Activated T-helper 1 cell treated with Interleukin-2 at 50 U/mL for 16 hours (primary cell): ENCODE results near the gene SMYD3.
A peak's percentile ranks its signal among the peaks of the same experiment; 100 is the strongest.

Source experiments
- DNase-seq: peaks from one replicate; pipeline ENCODE4 v3.0.0-alpha.2; 2020; ENCODE audit warnings: low read depth

Gene SMYD3

DNA sequence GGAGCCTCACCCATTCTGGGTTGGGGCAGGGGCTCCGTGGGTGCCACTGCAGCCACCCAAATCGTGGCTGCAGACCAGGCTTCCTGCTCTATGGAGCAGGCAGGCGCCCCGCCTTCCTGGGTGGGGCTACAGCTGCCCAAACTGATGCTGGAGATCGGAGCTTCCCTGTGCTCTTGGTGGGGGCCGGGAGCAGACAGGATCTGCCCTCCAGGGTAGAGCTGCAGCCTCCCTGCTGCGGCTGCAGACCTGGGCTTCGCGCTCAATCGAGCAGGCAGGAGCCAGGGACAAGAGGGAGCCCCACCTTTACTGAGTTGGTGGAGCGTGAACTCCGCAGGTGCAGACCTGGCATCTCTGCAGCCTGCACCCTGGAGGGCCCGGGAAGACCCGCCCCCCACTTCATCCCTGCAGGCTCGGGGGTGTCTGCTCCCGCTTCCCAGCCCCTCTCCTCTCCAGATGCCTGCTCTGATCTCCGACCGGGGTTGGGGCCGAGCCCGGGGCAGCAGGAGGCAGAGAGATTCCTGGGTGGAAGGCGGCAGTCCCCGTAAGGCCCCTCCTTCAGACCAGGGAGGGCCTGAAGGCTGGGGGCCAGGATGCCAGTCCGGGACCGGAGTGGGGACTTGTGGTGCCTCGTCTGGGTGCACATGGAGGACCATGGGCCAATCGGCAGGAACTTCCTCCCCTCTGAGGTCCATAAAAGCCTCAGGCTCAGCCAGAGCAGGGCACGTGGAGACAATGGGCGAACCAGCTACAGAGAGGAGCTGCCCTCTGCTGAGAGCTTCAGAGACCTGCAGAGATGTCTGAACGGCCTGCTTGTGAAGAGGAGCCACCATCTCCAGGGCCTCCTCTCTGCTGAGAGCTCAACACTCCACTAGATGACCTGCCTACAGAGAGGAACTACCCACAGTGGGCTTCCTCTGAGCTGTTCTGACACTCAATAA lies 359.3 kb downstream of the SMYD3 start:
- DNase-seq = no peak

DNA sequence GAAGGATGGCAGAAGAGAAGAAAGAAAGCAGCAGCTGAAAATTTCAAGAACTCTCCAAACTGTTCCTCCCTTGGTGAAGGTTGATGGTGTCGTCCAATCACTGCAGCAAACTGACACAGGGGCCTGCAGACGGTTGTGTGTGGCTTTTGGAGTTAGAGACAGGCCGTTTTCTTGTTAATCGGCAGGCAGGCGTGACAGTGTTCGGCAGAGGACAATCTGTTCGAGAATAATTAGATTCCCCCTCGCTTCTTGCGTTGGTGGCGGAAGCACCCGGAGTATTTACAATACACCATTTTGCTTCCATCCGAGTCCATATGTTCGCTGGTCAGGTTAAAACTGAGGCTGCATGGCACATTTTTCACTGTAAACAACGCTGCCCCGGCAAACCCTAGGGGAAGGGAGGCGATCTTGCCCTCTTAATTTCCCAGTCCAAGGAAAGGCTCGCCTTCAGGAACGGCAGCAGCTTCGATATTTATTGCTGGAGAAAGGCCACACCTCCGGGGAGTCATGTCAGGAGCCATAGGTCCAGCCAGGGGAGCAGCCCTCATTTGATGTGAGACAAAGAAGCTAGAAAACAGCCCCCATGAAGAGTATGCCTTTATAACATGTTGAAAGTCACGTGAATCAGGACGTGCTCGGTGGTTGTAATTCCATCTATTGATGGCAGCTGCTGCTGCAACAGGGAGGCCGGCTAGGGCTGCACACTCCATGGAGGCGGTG lies 360.1 kb downstream of the SMYD3 start:
- DNase-seq = no peak

DNA sequence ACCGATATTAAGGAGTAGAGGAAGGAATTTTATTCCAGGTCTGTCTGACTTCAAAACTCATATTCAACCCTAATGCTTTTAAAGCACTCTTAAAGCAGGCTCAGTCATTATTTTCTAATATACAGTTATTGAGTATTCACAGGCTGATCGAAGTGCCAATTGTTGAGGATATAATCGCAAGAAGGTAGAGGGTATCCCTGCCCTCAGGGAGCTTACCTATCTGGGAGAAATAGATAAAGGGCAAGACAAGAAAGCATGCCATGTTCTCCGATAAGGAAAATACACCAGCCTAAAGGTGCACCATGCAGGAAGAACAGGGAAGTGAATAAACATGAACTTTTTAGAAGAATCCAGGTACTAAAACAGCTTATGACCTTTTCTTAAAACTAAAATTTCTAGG lies 361.2 kb downstream of the SMYD3 start:
- DNase-seq = no peak

DNA sequence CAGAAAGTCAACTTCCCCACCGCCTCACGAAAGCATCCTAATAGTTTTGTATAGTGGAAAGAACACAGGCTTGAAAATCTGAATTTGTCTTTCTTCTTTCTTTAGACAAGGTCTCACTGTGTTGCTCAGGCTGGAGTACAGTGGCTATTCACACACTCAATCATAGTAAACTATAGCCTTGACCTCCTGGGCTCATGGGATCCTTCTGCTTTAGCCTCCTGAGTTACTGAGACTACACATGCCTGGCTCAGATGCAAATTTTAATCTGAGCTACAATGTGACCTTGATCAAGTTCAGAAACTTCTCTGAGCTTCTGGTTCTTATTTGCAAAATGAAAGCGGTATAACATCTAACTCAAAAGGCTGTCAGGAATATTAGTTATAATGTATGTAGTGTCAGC lies 362.1 kb downstream of the SMYD3 start:
- DNase-seq = no peak

DNA sequence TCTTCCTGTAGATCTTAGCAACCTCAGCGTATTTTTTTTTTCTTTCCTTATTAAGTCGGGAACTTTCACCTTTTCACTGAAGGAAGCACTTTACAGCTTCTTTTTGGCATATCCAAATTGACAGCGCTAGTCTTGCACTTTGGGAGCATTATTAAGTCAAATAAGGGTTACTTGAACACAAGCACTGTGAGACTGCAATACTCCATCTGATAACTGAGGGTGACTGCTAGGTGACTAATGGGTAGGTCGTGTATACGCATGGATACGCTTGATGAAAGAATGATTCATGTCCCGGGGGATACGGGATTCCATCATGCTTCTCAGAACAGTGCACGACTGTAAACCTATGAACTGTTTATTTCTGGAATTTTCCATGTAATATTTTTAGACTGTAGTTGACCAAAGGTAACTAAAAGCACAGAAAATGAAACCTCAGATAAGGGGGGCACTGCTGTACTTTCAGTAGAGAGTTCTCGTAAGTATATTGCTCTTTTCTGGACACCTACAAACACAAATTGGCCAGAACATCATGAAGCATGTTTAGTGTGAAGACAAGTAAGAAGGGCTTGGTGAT lies 364.7 kb downstream of the SMYD3 start:
- no peak for DNase-seq

DNA sequence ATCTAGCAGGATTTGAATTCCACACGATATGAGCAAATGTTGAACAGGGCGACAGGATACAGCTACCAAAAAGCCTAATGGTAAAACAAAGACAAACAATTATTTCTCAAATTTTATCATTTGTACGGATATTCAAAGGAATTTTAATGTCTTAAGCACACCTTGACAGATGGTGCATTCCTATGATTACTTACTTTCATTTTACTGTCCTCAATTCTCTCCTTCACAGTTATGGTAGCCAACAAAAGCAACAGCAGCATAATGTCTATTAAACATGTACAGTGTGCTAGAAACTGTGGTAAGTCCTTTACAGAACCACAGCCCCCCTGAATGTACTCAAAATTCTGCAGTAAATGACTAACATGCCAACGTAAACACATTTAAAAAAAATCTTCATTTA lies 365.8 kb downstream of the SMYD3 start:
- DNase-seq = no peak

DNA sequence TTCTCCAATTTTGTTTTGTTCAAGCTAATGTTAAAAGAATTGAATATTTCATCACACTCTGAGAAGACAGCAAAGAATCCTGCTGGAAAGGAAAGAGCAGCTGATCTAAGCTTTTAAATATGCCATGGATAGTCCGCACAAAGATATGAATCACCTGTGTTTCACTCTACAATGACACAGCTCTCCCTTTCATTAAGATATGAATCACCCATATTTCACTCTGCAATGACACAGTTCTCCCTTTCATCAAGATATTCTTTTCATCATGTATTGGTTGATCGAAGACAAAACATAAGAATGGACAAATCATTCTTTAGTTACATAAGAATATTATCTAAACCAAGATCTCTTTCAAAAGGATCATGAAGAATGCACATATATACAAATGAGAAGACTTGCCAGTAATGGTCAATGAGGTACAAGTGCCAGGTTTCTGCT lies 367.3 kb downstream of the SMYD3 start:
- no peak for DNase-seq

DNA sequence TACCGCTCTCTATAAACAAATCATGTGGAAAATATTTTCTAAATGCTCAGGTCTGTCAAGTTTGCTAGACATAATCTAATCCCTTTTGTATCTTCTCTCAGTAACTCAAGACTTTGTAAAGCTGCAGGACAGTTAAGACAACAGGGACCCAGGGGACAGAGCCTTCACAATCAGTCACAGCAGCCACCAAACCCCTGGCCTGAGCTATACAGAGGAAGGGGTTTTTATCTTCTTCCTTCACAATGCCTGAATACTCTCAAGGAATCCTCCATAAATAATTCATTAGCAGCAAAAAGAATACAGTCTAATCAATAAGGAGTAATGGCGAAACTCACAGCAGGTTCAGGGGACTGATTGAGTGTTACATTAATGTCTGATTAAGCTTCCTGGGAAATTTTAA lies 368.3 kb downstream of the SMYD3 start:
- DNase-seq = no peak

DNA sequence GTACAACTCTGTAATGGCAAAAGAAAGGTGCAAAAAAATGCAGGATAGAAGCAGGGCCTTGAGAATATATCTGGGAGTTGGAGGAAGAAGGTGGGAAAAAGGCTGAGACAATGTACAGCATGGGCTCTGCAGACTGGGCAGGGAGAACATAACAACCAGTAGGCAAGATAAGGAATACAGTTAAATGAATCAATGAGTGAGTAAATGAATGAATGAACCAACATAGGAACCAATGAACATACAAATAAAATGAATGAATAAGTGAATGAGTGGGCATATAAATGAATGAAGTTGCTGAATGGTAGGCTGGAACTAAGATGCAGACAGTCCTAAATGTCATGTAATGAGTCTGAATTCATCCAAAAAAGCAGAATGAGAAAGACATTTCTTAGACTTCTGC lies 370.6 kb downstream of the SMYD3 start:
- no peak for DNase-seq

DNA sequence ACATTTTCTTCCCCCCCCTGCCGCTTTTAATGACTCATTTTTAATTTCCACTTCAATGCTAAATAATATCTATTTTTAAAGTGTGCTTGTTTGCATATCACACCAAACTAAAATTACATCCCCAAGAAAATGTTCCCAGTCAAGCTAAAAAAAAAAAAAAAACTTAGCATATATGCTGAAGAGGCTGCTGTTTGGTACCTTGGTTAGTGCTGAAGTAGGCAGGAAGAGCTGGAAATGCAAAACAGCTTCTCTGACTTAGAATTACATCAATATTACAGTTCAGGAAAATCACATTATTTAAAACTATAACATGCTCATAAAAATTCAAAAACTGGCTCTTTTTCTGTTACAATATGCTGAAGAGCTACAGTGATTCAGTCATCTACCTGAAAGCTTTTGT lies 372.3 kb downstream of the SMYD3 start:
- DNase-seq = no peak

DNA sequence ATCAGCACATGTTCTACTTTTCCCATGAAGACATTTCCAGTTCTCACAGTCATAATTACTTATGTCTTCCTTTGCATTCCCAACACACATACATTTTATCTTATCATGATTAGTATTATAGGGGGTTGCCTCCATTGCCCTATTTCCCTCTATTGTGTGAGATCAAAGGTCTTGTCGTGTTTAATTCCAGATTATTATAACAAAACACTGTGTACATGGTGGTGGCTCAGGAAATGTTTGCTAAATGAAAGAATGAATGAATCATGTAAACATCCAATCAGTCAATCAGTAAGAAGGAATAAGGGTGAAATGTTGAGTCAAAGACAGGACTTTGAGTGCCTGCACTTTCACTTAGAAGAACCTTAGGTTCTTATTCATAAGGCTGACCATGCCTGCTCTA lies 376.0 kb downstream of the SMYD3 start:
- no peak for DNase-seq

DNA sequence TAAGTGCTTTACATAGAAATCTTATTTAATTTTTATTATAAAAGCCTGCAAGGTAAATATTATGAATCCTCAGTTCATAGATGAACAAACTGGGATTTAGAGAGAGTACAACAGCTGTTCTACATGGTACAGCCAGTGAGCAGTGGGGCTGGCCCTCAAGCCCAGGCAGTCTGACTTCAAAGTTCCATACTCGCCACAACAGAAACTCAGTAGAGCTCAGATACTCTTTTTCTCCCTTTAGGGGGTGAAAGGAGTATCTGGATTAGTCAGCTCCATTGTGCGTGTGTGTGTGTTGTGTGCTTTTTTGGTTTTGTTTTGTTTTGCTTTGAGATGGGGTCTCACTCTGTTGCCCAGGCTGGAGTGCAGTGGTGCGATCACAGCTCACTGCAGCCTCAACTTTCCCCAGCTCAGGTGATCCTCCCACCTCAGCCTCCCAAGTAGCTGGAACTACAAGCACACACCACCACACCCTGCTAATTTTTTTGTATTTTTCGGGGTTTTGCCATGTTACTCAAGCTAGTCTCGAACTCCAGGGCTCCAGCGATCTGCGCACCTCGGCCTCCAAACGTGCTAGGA lies 378.5 kb downstream of the SMYD3 start:
- DNase-seq = no peak

DNA sequence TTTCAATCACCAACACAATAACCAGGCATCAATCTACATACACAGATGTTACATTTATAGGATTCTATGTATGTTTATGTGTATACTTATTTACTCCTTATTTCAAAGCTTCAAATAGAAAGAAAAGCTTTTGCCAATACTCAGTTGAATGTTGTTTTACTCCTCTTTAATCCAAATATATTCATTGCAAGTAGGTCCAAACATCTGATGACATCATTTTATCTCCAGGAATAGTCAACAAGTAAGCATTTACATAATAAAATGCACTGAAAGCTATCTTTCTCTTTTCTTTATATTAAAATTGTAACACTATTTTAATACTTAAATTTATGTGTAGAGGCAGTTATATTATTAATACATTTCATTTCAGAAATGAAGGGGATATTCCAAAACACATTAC lies 380.5 kb downstream of the SMYD3 start:
- no peak for DNase-seq

DNA sequence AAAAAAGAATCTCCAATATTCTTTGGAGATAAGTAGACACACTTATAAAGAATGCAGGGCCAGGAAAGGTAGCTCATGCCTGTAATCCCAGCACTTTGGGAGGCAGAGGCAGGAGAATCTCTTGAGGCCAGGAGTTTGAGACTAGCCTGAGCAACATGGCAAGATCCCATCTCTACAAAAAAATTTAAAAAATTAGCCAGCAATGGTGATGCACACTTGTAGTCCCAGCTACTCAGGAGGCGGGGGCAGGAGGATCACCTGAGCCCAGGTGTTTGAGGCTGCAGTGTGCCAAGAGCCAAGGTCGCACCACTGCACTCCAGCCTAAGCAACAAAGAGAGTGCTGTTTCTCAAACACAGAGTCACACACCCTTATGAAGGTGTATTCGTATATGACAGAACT lies 385.0 kb downstream of the SMYD3 start:
- no peak for DNase-seq

DNA sequence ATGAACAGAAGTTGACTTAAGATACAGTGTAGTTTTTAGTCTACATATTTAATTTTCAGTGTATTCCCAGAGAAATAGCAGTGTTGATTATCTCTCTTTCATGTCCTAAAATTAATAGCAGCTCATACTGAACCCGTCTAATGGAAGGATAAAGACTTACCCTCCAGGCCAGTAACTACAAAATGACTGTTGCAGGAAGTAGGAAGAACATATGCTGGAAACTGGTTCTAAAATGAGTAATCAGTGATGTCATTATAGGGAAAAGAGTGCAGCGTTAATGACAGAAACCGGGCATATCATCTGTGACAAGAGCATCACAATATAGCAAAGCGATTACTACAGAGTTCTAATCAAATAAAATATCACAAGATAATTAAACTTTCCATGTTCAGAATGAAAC lies 385.5 kb downstream of the SMYD3 start:
- no peak for DNase-seq

DNA sequence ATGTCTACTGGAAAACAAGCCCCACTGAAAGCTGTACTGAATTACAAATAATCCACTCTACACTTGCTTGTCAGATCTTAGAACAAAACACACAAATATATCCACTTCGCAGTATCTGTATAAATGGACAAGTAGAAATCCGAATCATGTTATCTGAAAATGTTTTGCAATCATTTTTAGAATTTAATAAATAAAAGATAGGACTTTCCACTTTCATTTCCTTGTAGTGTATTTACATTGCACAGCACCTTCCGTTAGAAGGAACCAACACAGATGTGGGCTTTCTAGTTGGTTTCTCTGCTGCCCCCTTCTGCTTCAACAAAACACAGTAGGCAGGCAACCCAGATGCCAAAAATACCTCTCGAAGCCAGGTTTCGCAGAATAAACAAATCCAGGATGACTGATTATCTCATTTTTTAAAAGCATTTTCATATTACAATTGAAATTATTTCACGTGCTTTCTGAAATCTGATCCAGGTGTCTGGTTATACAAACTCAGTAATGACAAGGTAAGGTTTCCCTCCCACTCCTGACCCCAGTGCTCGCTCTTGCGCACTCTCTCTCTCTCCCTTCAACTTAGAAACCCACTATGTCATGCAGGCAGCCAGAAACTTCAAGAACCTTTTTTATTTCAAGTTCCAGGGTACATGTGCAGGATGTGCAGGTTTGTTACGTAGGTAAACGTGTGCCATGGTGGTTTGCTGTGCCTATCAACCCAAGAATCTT lies 389.9 kb downstream of the SMYD3 start:
- DNase-seq = peak; percentile 1

DNA sequence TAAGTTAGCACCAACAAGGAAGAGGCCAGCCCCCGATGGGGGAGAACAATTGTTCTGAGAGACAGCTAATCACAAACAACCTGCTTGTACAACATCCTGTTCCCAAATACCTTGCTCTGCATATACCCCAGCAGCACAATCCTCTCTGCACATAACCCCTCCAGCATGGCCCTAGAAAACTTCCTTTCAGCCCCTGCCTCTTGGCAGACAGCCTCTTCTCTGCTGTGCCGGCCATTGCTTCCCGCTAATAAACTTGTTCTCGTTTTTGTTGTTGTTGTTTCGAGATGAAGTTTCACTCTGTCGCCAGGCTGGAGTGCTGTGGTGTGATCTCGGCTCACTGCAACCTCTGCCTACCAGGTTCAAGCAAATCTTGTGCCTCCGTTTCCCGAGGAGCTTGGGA lies 392.7 kb downstream of the SMYD3 start:
- DNase-seq = no peak

DNA sequence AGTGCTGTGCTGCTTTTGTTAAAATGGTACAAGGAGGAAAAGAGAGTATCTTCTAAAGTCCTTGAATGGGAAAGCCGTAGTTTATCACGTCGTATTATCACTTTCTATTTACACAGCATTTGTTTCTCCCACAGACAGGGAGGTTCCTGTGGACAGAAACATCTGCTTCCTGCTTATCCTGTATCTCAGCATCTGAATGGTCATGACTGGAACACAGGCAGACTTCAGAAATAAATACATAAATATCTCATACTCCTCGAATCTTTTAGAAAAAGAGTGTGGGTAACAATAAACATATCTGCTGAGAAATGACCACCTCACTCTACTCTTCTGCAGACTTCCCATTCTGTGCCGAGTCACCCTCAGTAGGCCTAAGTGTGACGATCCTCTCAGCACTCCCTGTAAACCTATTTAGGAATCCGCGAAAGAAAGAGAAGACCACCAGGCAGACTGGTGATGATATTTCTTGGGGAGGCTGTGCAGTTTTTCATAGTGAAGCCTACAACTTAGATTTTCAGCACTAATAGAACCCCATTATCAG lies 393.5 kb downstream of the SMYD3 start:
- no peak for DNase-seq

DNA sequence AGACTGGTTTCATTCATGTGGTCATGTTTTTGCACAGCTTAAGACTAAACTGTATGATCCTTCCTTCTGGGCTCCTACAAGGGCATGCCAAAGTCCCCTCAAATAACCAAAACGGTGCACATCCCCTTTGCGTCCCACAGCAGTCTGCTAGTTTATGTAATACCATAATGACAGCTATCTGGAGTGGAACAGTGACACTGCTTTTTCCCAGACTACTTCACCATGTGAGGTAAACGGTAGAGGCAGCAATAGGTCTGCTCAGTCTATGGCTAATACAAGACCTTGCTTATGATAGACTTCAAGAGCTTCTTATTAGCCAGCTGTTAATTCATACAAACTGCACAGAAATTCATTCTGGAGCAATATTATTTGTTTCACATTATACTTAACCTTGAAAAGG lies 395.5 kb downstream of the SMYD3 start:
- no peak for DNase-seq

DNA sequence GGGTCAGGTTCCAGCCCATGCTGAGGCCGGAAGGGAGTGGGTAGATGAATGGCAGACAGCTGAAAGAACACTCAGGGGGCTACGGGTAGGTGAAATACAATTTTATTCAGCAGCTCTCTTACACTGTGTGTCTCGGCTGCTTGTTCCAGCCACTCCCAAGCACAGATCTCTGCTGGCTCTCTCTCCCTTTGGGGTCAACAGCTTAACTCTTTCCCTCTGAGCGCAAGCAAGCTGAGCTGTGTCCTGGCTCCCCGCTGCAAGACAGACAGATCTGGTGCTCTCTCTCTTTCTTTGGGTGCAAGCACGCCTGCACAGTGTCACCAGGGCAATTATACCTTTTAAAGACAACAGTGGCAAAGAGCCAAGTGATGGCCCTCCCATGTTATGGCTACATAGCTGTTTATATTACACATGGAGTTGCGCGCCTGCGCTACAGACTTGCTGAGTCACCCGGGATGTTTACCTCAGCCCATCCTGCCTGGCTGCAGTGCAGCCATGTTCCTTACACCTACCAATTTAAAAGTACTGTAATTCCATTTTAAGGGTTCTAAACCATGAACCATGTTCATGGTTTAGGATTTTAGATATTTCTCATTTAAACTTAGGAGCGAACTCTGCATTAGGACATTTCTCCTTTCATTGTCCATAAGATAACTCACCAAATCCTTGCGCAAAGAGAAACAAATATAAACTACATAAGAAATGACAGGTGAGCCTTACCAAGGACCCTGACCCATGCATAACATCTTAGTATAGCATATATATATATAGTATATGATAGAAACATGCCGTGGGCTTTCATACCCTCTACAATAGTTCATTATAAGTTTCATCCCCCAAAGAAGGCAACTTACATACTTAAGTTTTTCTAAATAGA lies 396.5 kb downstream of the SMYD3 start:
- no peak for DNase-seq
